Hepatocyte (in vitro differentiated cells): ENCODE measurements around the gene DYNC1I2. TPM values are rescaled to one million over a fixed set of nuclear protein-coding genes. Genes with fewer than 3 reads are reported as not detected.
A peak's percentile ranks its signal among the peaks of the same experiment; 100 is the strongest.

ENCODE experiments used
- DNase-seq: peaks from one replicate; pipeline ENCODE4 v3.0.0-alpha.2; 2016; ENCODE audit warnings: low spot score
- H2AFZ ChIP-seq: fragments of 200-600 bp; sonication (generic); 2 replicates; pipeline ENCODE4 v1.6.0; 2016; ENCODE audit warnings: antibody characterized with exemption, mild to moderate bottlenecking
- H3K27ac ChIP-seq: fragments of 200-600 bp; sonication (generic); 2 replicates; pipeline ENCODE4 v1.5.1; 2016; ENCODE audit warnings: mild to moderate bottlenecking
- H3K27me3 ChIP-seq: fragments of 200-600 bp; sonication (generic); 2 replicates; pipeline ENCODE4 v1.6.1; 2016
- H3K36me3 ChIP-seq: fragments of 200-600 bp; sonication (generic); replicated peaks from 2 replicates; pipeline ENCODE4 v1.5.1; 2016; ENCODE audit warnings: low read depth; ENCODE audit not compliant: insufficient read depth
- H3K4me1 ChIP-seq: fragments of 200-600 bp; sonication (generic); 2 replicates; pipeline ENCODE4 v1.5.1; 2016; ENCODE audit warnings: mild to moderate bottlenecking, moderate library complexity; ENCODE audit not compliant: insufficient read depth
- H3K4me2 ChIP-seq: fragments of 200-600 bp; sonication (generic); 2 replicates; pipeline ENCODE4 v1.6.0; 2016
- H3K4me3 ChIP-seq: fragments of 200-600 bp; sonication (generic); 2 replicates; pipeline ENCODE4 v1.5.1; 2016; ENCODE audit warnings: mild to moderate bottlenecking
- H3K79me2 ChIP-seq: fragments of 200-600 bp; sonication (generic); 2 replicates; pipeline ENCODE4 v1.6.0; 2017; ENCODE audit warnings: mild to moderate bottlenecking
- H3K9me2 ChIP-seq: fragments of 200-600 bp; sonication (generic); replicated peaks from 2 replicates; pipeline ENCODE4 v1.6.0; 2017; ENCODE audit warnings: mild to moderate bottlenecking; ENCODE audit not compliant: insufficient read depth
- H3K9me3 ChIP-seq: fragments of 200-600 bp; sonication (generic); 2 replicates; pipeline ENCODE4 v1.5.1; 2016; ENCODE audit warnings: low read depth, mild to moderate bottlenecking
- H4K20me1 ChIP-seq: fragments of 200-600 bp; sonication (generic); 2 replicates; pipeline ENCODE4 v1.6.0; 2016; ENCODE audit warnings: mild to moderate bottlenecking; ENCODE audit not compliant: insufficient read depth, poor library complexity, severe bottlenecking
- CTCF ChIP-seq: fragments of 200-600 bp; sonication (generic); IDR thresholded peaks from 2 replicates; pipeline ENCODE4 v1.5.1; 2016; ENCODE audit warnings: antibody characterized with exemption, mild to moderate bottlenecking; ENCODE audit not compliant: poor library complexity
- EZH2 ChIP-seq: fragments of 200-600 bp; sonication (generic); IDR thresholded peaks from 2 replicates; pipeline ENCODE4 v1.6.1; 2016; ENCODE audit warnings: antibody characterized with exemption, mild to moderate bottlenecking, borderline replicate concordance
- EZH2phosphoT487 ChIP-seq: fragments of 200-600 bp; sonication (generic); IDR thresholded peaks from one replicate; pipeline ENCODE4 v1.6.1; 2018; ENCODE audit warnings: antibody characterized with exemption, mild to moderate bottlenecking, low read depth, moderate library complexity; ENCODE audit not compliant: unreplicated experiment, severe bottlenecking
- WGBS: methylation state at CpG from one replicate; pipeline ENCODE4 v1.1.6; 2016; ENCODE audit warnings: low lambda C conversion rate; ENCODE audit errors: missing lambda C conversion rate; 5-methylcytosine and 5-hydroxymethylcytosine counted together
- polyA plus RNA-seq: library from polyadenylated mRNA; unstranded; fragments of >200 nt; fragmentation: Nextera tagmentation; extraction: Ambion mirVana; gene quantifications from 2 replicates; pipeline ENCODE4 v1.2.1, GENCODE V29; 2016
- total RNA-seq: library from RNA; depleted of rRNA; stranded (reverse); fragments of >200 nt; gene quantifications from 2 replicates; pipeline ENCODE4 v1.2.3, GENCODE V29; 2014

Gene DYNC1I2
- total and polyA plus RNA-seq, 2 experiments from 2014 or later, result 54.3 to 116 TPM

- Histone ChIP-seq H2AFZ (no peak overlapping the region), H3K4me3 (no peak overlapping the region), H3K27me3 (no peaks in the 10 kb centered on the region), H3K4me2 (peak overlapping the region; percentile 48), H3K79me2 (no peaks in the 10 kb centered on the region), H3K36me3 (no peaks in the 10 kb centered on the region), H3K4me1 (no peaks in the 10 kb centered on the region), H3K9me2 (no peaks in the 10 kb centered on the region), H3K27ac (no peak overlapping the region), H4K20me1 (no peaks in the 10 kb centered on the region), H3K9me3 (no peaks in the 10 kb centered on the region)
- WGBS, result 51% methylated on average over 11 of the region's 11 CpGs
- TF ChIP-seq EZH2 (no peak), EZH2phosphoT487 (no peak), CTCF (no peak)
- no peak for DNase-seq
Observed at GRCh38 chr2:171787333-171788072, 100.2 kb downstream of the DYNC1I2 start.

DNA sequence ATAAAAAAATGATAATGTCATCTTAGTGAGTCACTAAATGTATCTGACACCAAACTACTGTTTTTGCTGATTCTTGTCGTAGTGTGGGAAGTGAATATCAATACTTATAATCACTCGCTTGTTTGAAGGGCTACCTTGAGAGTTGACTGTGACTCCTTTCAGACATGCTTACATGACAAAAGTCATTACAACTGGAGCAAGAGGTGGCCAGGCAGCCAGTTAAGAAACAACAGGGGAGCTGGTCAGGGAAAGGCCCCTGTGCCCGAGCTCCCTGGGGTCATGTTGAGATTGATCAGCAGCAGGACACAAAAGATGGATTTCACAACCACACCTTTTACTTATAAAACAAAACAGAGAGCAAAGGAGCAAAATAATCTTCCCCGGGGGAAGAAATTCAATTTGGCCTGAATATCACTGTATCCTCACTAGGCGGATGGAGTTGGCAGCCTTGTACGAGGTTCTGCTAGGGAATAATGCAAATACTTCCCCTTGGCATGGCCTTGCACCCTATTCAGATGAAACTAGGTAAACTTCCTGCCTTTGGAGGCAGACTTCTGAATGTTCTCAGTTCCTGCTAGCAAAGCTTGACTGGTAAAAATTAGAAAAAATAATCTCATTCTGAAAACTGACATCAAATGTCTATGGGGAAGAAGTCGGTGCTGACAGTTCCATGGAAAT is 101.2 kb downstream of the DYNC1I2 start:
- 66% methylated on average over 7 of the region's 7 CpGs for WGBS
- H3K36me3 ChIP-seq, result no peaks in the 10 kb centered on the region

GRCh38 chr2:171789956-171790355 is 102.7 kb downstream of the DYNC1I2 start:
- TF ChIP-seq EZH2phosphoT487 (no peak), CTCF (no peak), EZH2 (no peak)
- WGBS, result 78% methylated on average over 6 of the region's 6 CpGs

More for the DNA sequence above, 101.2 kb downstream of the DYNC1I2 start:
- Histone ChIP-seq H3K27me3 (no peaks in the 10 kb centered on the region), H3K4me2 (no peak overlapping the region), H3K9me2 (no peaks in the 10 kb centered on the region), H4K20me1 (no peaks in the 10 kb centered on the region), H2AFZ (no peak overlapping the region), H3K4me3 (no peak overlapping the region), H3K79me2 (no peaks in the 10 kb centered on the region), H3K9me3 (no peaks in the 10 kb centered on the region), H3K4me1 (no peaks in the 10 kb centered on the region), H3K27ac (no peak overlapping the region)
- no peak for DNase-seq
- TF ChIP-seq EZH2 (no peak), CTCF (no peak), EZH2phosphoT487 (no peak)

More at GRCh38 chr2:171789956-171790355, 102.7 kb downstream of the DYNC1I2 start:
- Histone ChIP-seq H3K4me3 (no peak overlapping the region), H3K79me2 (no peaks in the 10 kb centered on the region), H2AFZ (no peak overlapping the region), H3K27ac (no peak overlapping the region), H3K4me2 (no peak overlapping the region), H3K36me3 (no peaks in the 10 kb centered on the region), H3K9me2 (no peaks in the 10 kb centered on the region), H3K4me1 (no peaks in the 10 kb centered on the region), H3K9me3 (no peaks in the 10 kb centered on the region), H4K20me1 (no peaks in the 10 kb centered on the region), H3K27me3 (no peaks in the 10 kb centered on the region)
- no peak for DNase-seq
